ENCODE data around the gene SOWAHA.

The SOWAHA gene

GRCh38 chr5:132860742-132861141, 47.6 kb downstream of the SOWAHA start:
- DNase-seq (ENCODE audit: extremely low spot score): no peak
- TF ChIP-seq, protein P1, sequence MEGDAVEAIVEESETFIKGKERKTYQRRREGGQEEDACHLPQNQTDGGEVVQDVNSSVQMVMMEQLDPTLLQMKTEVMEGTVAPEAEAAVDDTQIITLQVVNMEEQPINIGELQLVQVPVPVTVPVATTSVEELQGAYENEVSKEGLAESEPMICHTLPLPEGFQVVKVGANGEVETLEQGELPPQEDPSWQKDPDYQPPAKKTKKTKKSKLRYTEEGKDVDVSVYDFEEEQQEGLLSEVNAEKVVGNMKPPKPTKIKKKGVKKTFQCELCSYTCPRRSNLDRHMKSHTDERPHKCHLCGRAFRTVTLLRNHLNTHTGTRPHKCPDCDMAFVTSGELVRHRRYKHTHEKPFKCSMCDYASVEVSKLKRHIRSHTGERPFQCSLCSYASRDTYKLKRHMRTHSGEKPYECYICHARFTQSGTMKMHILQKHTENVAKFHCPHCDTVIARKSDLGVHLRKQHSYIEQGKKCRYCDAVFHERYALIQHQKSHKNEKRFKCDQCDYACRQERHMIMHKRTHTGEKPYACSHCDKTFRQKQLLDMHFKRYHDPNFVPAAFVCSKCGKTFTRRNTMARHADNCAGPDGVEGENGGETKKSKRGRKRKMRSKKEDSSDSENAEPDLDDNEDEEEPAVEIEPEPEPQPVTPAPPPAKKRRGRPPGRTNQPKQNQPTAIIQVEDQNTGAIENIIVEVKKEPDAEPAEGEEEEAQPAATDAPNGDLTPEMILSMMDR (IDR thresholded peaks at IDR 0.05; ENCODE audit: control extremely low read depth, extremely low read depth, low read depth, missing control alignments): no peak
- POLR2A ChIA-PET: no interaction called here
- CTCF ChIA-PET: interaction anchor here (1.3 to 18.9 kb wide), 4 partner anchors 14 to 360 kb away, joined by 4 to 215 read pairs (median 54); partner anchors contain the start of gene SHROOM1

DNA sequence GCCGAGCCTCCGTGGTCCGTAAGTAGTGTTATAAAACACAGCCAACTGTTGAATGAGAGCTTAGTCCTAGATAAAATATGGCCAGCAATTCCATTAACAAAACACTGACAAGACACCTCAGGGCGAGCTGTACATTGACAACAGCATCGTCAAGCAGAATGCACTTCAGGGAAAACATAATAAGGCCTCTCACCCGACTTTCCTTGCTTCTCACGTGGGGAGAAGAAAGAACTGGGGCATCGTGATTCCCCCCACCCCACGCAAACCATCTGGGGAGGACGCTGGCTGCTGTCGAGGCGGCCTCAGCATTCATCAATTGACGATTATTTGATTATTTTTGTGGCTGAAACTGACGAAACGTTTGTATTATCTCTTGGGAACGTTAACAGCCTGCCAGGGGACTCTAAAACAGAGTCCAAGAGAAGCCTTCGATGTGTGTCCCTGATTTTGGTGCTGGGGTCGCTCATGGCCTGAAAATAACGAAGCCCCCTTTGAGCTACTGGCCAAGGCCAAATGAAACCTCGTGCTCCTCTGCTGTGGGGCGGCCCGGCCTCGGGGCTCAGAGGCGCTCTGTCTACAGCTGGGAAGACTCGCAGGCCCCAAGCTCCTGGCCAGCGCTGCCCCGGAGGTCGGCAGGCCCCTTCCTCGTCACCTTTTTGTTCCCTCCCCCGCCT, 52.7 kb downstream of the SOWAHA start:
- DNase-seq (ENCODE audit: extremely low spot score): no peak
- TF ChIP-seq, protein P1 (IDR thresholded peaks at IDR 0.05; ENCODE audit: control extremely low read depth, extremely low read depth, low read depth, missing control alignments): no peak
- POLR2A ChIA-PET: no interaction called here
- CTCF ChIA-PET: interaction anchor here (1.6 to 18.9 kb wide), 7 partner anchors 11 to 340 kb away, joined by 5 to 215 read pairs (median 9); partner anchors contain the start of gene SHROOM1
